OCI-LY7 (cell line): ENCODE results near the gene NCF2.

ENCODE experiments used
- CTCF ChIP-seq: fragments of 200-600 bp; sonication (generic); conservative IDR thresholded peaks from 2 replicates; pipeline ENCODE4 v1.5.1; 2014; ENCODE audit warnings: mild to moderate bottlenecking, antibody characterized with exemption, low read length, moderate library complexity, mixed read lengths
- EZH2phosphoT487 ChIP-seq: fragments of 200-600 bp; sonication (generic); IDR thresholded peaks from 2 replicates; pipeline ENCODE4 v1.6.1; 2018; ENCODE audit warnings: low read depth, borderline replicate concordance, mild to moderate bottlenecking, mixed run types, antibody characterized with exemption, low read length, moderate library complexity, mixed read lengths

GRCh38 chr1:183512450-183512849 lies 77.8 kb downstream of the NCF2 start:
- no peak for TF ChIP-seq CTCF
- TF ChIP-seq EZH2phosphoT487, result no peak
